Fibroblast of lung (primary cell): ENCODE measurements around the gene ARHGEF12. TPM values are rescaled to one million over a fixed set of nuclear protein-coding genes. Genes with fewer than 3 reads are reported as not detected.

Source experiments
- DNase-seq, 2 donors: peaks; one replicate each; pipeline versions ENCODE4 v3.0.0 to v3.0.0-alpha.2; 2010; ENCODE audit warnings: low read depth in 2 of 2
- H2AFZ ChIP-seq: 2 replicates; pipeline ENCODE4 v1.5.1; 2012; ENCODE audit warnings: low read length, control low read depth, inconsistent platforms
- H3K27ac ChIP-seq: 2 replicates; pipeline ENCODE4 v1.5.1; 2011; ENCODE audit warnings: low read length, control low read depth; ENCODE audit not compliant: insufficient read depth
- H3K27me3 ChIP-seq: 2 replicates; pipeline ENCODE4 v1.5.1; 2011; ENCODE audit warnings: mild to moderate bottlenecking, low read length; ENCODE audit not compliant: control insufficient read depth, insufficient read depth
- H3K36me3 ChIP-seq: 2 replicates; pipeline ENCODE4 v1.5.1; 2011; ENCODE audit warnings: low read length; ENCODE audit not compliant: control insufficient read depth, insufficient read depth
- H3K4me1 ChIP-seq: 2 replicates; pipeline ENCODE4 v1.5.1; 2011; ENCODE audit warnings: low read length; ENCODE audit not compliant: control insufficient read depth, insufficient read depth; ENCODE audit errors: extremely low read depth
- H3K4me2 ChIP-seq: 2 replicates; pipeline ENCODE4 v1.5.1; 2011; ENCODE audit warnings: low read length, control low read depth; ENCODE audit not compliant: insufficient read depth; ENCODE audit errors: extremely low read depth
- H3K4me3 ChIP-seq, 4 experiments: fragments of 200-600 bp in 1 of 4; sonication (generic) in 1 of 4; replicated peaks in 1 of 4; 2 replicates each; pipeline ENCODE4 v1.5.1; 2011 to 2016; ENCODE audit warnings: low read length in 4 of 4, low read depth in 3 of 4, mild to moderate bottlenecking in 3 of 4, control low read depth in 2 of 4, inconsistent platforms in 1 of 4, mixed read lengths in 1 of 4; ENCODE audit not compliant: insufficient read depth in 1 of 4; ENCODE audit errors: control extremely low read depth in 1 of 4
- H3K79me2 ChIP-seq: 2 replicates; pipeline ENCODE4 v1.5.1; 2012; ENCODE audit warnings: mild to moderate bottlenecking, low read length, inconsistent platforms; ENCODE audit not compliant: control insufficient read depth, insufficient read depth
- H3K9ac ChIP-seq: 2 replicates; pipeline ENCODE4 v1.5.1; 2011; ENCODE audit warnings: mild to moderate bottlenecking, low read length, control low read depth; ENCODE audit not compliant: insufficient read depth
- H3K9me3 ChIP-seq: 2 replicates; pipeline ENCODE4 v1.5.1; 2012; ENCODE audit warnings: low read depth, low read length; ENCODE audit not compliant: control insufficient read depth, insufficient read depth
- H4K20me1 ChIP-seq: 2 replicates; pipeline ENCODE4 v1.5.1; 2011; ENCODE audit warnings: low read length; ENCODE audit not compliant: control insufficient read depth, insufficient read depth; ENCODE audit errors: extremely low read depth
- CTCF ChIP-seq, 2 donors: IDR thresholded peaks in 1 of 2; conservative IDR thresholded peaks in 1 of 2; 1 replicate in 1 of 2; 2 replicates in 1 of 2; pipeline ENCODE4 v1.5.1; 2011 to 2012; ENCODE audit warnings: low read length in 2 of 2, control low read depth in 1 of 2, inconsistent platforms in 1 of 2, low read depth in 1 of 2, mild to moderate bottlenecking in 1 of 2
- EZH2 ChIP-seq: IDR thresholded peaks from 2 replicates; pipeline ENCODE4 v1.5.1; 2012; ENCODE audit warnings: low read length, control low read depth, mild to moderate bottlenecking; ENCODE audit errors: missing control alignments
- polyA plus RNA-seq, 2 donors: library from polyadenylated mRNA; depleted of rRNA in 1 of 2; stranded (reverse) in 1 of 2; unstranded in 1 of 2; fragments of >200 nt; gene quantifications; 2 replicates each; pipeline ENCODE4 v1.2.1, GENCODE V29; 2011 to 2012; ENCODE audit warnings: missing spikeins in 1 of 2
- total RNA-seq: library from RNA; depleted of rRNA; stranded (reverse); fragments of >200 nt; gene quantifications from 2 replicates; pipeline ENCODE4 v1.2.1, GENCODE V29; 2014

ARHGEF12 gene
- total and polyA plus RNA-seq, 2 donors (not counting 1 experiment from before 2014, with no cell fraction given) = 63.1 to 141 TPM

- Histone ChIP-seq H2AFZ (no peak overlapping the region), H3K79me2 (no peaks in the 10 kb centered on the region), H4K20me1 (no peaks in the 10 kb centered on the region), H3K36me3 (peaks cover 7% of the 10 kb centered on the region), H3K4me2 (no peak overlapping the region), H3K4me1 (no peaks in the 10 kb centered on the region), H3K9ac (no peak overlapping the region), H3K27me3 (no peaks in the 10 kb centered on the region), H3K4me3 (no peak overlapping the region), H3K27ac (no peak overlapping the region), H3K9me3 (no peaks in the 10 kb centered on the region)
- TF ChIP-seq CTCF (conservative IDR thresholded peaks at IDR 0.05 in 1 of 2, IDR thresholded peaks at IDR 0.05 in 1 of 2; ENCODE audit: low read depth in 1 of 2, low read length in 2 of 2) (no peak), EZH2 (no peak)
- DNase-seq = no peak
Measured at GRCh38 chr11:120465921-120466534, 129.8 kb downstream of the ARHGEF12 start.

GRCh38 chr11:120467627-120468026, 131.4 kb downstream of the ARHGEF12 start:
- no peak overlapping the region for H3K9ac ChIP-seq
- H3K27me3 ChIP-seq = no peaks in the 10 kb centered on the region
- no peaks in the 10 kb centered on the region for H3K9me3 ChIP-seq
- H2AFZ ChIP-seq = no peak overlapping the region
- H3K36me3 ChIP-seq = peaks cover 7% of the 10 kb centered on the region
- no peaks in the 10 kb centered on the region for H4K20me1 ChIP-seq
- TF ChIP-seq EZH2 = no peak
- TF ChIP-seq CTCF (conservative IDR thresholded peaks at IDR 0.05 in 1 of 2, IDR thresholded peaks at IDR 0.05 in 1 of 2; ENCODE audit: low read depth in 1 of 2, low read length in 2 of 2) = no peak
- no peak overlapping the region for H3K27ac ChIP-seq
- DNase-seq = peak in 1 of 2 donors; percentile 25
- H3K4me1 ChIP-seq = no peaks in the 10 kb centered on the region
- H3K4me2 ChIP-seq = no peak overlapping the region
- no peaks in the 10 kb centered on the region for H3K79me2 ChIP-seq
- no peak overlapping the region for H3K4me3 ChIP-seq

- H3K9me3 ChIP-seq = no peaks in the 10 kb centered on the region
- H4K20me1 ChIP-seq = no peaks in the 10 kb centered on the region
- no peak overlapping the region for H3K9ac ChIP-seq
- no peaks in the 10 kb centered on the region for H3K4me1 ChIP-seq
- H2AFZ ChIP-seq = no peak overlapping the region
- no peaks in the 10 kb centered on the region for H3K27me3 ChIP-seq
- no peak overlapping the region for H3K27ac ChIP-seq
- peak; percentile 50 to 89 for DNase-seq
- no peak overlapping the region for H3K4me2 ChIP-seq
- TF ChIP-seq CTCF (conservative IDR thresholded peaks at IDR 0.05 in 1 of 2, IDR thresholded peaks at IDR 0.05 in 1 of 2; ENCODE audit: low read depth in 1 of 2, low read length in 2 of 2) (no peak), EZH2 (no peak)
- no peaks in the 10 kb centered on the region for H3K79me2 ChIP-seq
- peaks cover 7% of the 10 kb centered on the region for H3K36me3 ChIP-seq
- H3K4me3 ChIP-seq = no peak overlapping the region
Measured at GRCh38 chr11:120471131-120471530, 134.9 kb downstream of the ARHGEF12 start.
